DMS 273 (cell line): Measurements from ENCODE around the gene SPAG16.
A peak's percentile ranks its signal among the peaks of the same experiment; 100 is the strongest.
"Not testable (repeated sequence)": the region's sequence is repeated elsewhere in the genome, so short reads cannot be mapped to it uniquely, and the experiment has no call there.

Source experiments
- DNase-seq: peaks from one replicate; lab custom pipeline; 2025; ENCODE audit not compliant: unreplicated experiment; lab: John Stamatoyannopoulos, UW

Gene SPAG16

GRCh38 chr2:213271947-213272346 lies 12.3 kb upstream of the SPAG16 start:
- DNase-seq, result no peak

GRCh38 chr2:213274143-213274542 lies 10.1 kb upstream of the SPAG16 start:
- DNase-seq, result no peak

GRCh38 chr2:213275265-213275664 lies 9.0 kb upstream of the SPAG16 start:
- DNase-seq, result no peak

GRCh38 chr2:213277134-213277533 lies 7.1 kb upstream of the SPAG16 start:
- DNase-seq, result not testable (repeated sequence)

GRCh38 chr2:213279116-213279620 lies 5.1 kb upstream of the SPAG16 start:
- no peak for DNase-seq

- no peak for DNase-seq
Observed at GRCh38 chr2:213279971-213280370, 4.3 kb upstream of the SPAG16 start.

GRCh38 chr2:213281156-213281555 lies 3.1 kb upstream of the SPAG16 start:
- DNase-seq, result no peak

- no peak for DNase-seq
Observed at GRCh38 chr2:213285404-213285803, 1.1 kb downstream of the SPAG16 start.

GRCh38 chr2:213286161-213286560 lies 1.9 kb downstream of the SPAG16 start:
- DNase-seq, result no peak

- peak; percentile 16 for DNase-seq
Observed at GRCh38 chr2:213288913-213289700, 4.8 kb downstream of the SPAG16 start.

- peak; percentile 13 for DNase-seq
Observed at GRCh38 chr2:213290501-213290900, 6.2 kb downstream of the SPAG16 start.

GRCh38 chr2:213296270-213296669 lies 12.0 kb downstream of the SPAG16 start:
- no peak for DNase-seq

- peak; percentile 91 for DNase-seq
Observed at GRCh38 chr2:213306316-213306942, 22.2 kb downstream of the SPAG16 start.

GRCh38 chr2:213315168-213315876 lies 31.1 kb downstream of the SPAG16 start:
- DNase-seq, result no peak

- DNase-seq, result peak; percentile 58
Observed at GRCh38 chr2:213316001-213316735, 31.9 kb downstream of the SPAG16 start.

- DNase-seq, result peak; percentile 64
Observed at GRCh38 chr2:213317929-213318328, 33.7 kb downstream of the SPAG16 start.

GRCh38 chr2:213320604-213321003 lies 36.3 kb downstream of the SPAG16 start:
- no peak for DNase-seq

- DNase-seq, result no peak
Observed at GRCh38 chr2:213336253-213336770, 52.0 kb downstream of the SPAG16 start.

- DNase-seq, result no peak
Observed at GRCh38 chr2:213353419-213353818, 69.2 kb downstream of the SPAG16 start.

- no peak for DNase-seq
Observed at GRCh38 chr2:213376644-213377043, 92.4 kb downstream of the SPAG16 start.

GRCh38 chr2:213407027-213407426 lies 122.8 kb downstream of the SPAG16 start:
- not testable (repeated sequence) for DNase-seq
